H1 (cell line): ENCODE measurements around the gene TMEM108.

Experiments used
- CHD2 ChIP-seq: IDR thresholded peaks from 2 replicates; pipeline ENCODE4 v1.6.1; 2012; ENCODE audit warnings: low read length, improper control_type of control experiment
- EGR1 ChIP-seq: IDR thresholded peaks from 2 replicates; pipeline ENCODE4 v1.6.1; 2011; ENCODE audit warnings: low read depth, low read length, borderline replicate concordance
- GABPA ChIP-seq: IDR thresholded peaks from 2 replicates; pipeline ENCODE4 v1.6.1; 2011; ENCODE audit warnings: mild to moderate bottlenecking, low read length, moderate library complexity, borderline replicate concordance; ENCODE audit not compliant: insufficient read depth
- RAD21 ChIP-seq, 2 experiments: IDR thresholded peaks in 1 of 2; conservative IDR thresholded peaks in 1 of 2; 2 replicates each; pipeline ENCODE4 v1.6.1; 2011; ENCODE audit warnings: low read depth in 2 of 2, low read length in 2 of 2, improper control_type of control experiment in 1 of 2, inconsistent platforms in 1 of 2, mild to moderate bottlenecking in 1 of 2, moderate library complexity in 1 of 2
- YY1 ChIP-seq: IDR thresholded peaks from 2 replicates; pipeline ENCODE4 v1.6.1; 2011; ENCODE audit warnings: low read depth, mild to moderate bottlenecking, low read length

- TF ChIP-seq CHD2, result no peak
- no peak for TF ChIP-seq GABPA
- no peak for TF ChIP-seq EGR1
- TF ChIP-seq RAD21 (IDR thresholded peaks at IDR 0.05 in 1 of 2, conservative IDR thresholded peaks at IDR 0.05 in 1 of 2; ENCODE audit: low read depth in 2 of 2, low read length in 2 of 2), result 0 out of 4 replicates have a peak, but pooled peaks of 1 of the 2 experiments have one; percentile 7
- TF ChIP-seq YY1, result no peak
These were observed 390.9 kb downstream of the TMEM108 start for GRCh38 chr3:133429063-133429462.
